WI38 (cell line): ENCODE measurements around the gene NXPE3.
"Not testable (repeated sequence)": the region's sequence is repeated elsewhere in the genome, so short reads cannot be mapped to it uniquely, and the experiment has no call there.

Experiments
- H3K4me3 ChIP-seq: 2 replicates; pipeline ENCODE4 v1.5.1; 2011; ENCODE audit warnings: low read depth, mild to moderate bottlenecking, control low read depth, low read length
- TF ChIP-seq, protein P1 (sequence below): IDR thresholded peaks from 2 replicates; pipeline ENCODE4 v1.5.1; 2012; ENCODE audit warnings: low read depth, mild to moderate bottlenecking, control low read depth, low read length

NXPE3 gene

DNA sequence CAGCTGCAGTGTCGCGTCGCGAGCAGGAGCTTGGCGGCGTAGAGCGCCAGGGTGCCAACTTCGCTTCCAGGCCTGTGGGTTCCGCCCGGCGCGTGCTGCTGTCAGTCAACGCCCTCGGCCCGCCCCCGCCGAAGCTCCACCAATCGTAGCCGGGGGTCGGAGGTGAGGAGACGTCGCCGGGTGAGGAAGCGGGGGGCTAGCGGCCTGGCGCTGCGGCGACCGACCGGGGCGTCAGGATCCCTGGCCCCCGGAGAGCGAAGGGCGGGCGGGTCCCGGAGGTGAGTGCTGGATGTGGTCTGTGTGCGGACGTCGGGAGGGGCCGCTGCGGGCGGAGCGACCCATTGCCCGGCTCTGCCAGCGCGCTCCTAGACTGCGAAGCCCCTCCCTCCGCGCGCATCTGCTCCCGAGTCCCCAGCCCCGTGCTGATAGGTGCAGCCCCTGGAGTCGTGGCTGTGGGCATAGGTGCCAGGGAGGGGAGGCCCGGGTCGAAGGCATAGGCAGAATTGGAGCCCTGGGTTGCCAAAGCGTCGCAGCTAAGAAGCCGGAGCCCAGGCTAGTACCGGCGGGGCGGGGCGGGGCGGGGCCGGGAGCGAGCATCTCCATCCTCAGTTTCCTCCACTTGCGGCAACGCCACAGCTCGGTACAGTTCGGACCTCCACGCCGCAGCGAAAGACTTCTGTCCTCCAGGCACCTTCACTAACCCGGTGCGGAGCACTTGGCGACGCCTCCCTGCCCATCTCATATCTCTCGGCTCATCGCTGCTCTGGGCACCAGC is at the start of gene NXPE3:
NXPE3 (plus strand) TSS at position 165 of the 775 bp plus-strand sequence. CDS start 6,386 bp downstream, outside the sequence.
- TF ChIP-seq, protein P1, sequence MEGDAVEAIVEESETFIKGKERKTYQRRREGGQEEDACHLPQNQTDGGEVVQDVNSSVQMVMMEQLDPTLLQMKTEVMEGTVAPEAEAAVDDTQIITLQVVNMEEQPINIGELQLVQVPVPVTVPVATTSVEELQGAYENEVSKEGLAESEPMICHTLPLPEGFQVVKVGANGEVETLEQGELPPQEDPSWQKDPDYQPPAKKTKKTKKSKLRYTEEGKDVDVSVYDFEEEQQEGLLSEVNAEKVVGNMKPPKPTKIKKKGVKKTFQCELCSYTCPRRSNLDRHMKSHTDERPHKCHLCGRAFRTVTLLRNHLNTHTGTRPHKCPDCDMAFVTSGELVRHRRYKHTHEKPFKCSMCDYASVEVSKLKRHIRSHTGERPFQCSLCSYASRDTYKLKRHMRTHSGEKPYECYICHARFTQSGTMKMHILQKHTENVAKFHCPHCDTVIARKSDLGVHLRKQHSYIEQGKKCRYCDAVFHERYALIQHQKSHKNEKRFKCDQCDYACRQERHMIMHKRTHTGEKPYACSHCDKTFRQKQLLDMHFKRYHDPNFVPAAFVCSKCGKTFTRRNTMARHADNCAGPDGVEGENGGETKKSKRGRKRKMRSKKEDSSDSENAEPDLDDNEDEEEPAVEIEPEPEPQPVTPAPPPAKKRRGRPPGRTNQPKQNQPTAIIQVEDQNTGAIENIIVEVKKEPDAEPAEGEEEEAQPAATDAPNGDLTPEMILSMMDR = no peak
- peak within 1 kb of the TSS; percentile 74 for H3K4me3 ChIP-seq

DNA sequence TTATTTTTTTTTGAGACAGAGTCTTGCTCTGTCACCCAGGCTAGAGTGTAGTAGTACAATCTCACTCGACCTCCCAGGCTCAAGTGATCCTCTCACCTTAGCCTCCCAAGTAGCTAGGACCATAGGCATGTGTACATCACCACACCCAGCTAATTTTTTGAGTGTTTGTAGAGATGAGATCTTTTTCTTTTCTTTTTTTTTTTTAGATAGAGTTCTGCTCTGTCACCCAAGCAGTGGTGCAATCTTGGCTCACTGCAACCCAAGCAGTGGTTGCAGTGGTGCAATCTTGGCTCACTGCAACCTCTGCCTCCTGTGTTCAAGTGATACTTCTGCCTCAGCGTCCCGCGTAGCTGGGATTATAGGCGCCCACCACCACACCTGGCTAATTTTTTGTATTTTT is 49.4 kb upstream of the NXPE3 start:
- H3K4me3 ChIP-seq = no peak overlapping the region
- TF ChIP-seq, protein P1 = no peak

DNA sequence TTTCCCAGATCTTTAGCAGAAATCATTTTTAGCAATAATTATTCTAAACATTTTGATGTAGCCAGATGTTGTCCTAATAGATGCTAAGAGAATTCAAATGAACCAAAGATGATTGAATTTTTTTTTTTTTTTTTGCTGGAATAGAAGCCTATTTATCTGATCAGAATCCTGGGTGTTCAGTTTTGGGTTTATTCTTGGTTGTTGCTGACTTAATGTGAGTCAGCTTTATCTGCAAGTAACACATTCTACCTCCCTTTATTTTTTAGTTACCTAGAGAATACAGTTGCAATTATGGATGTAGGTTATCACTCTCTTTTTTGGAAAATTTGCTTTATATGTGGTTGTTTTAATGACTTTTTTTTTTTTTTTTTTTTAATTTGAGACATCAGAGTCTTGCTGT is 48.2 kb upstream of the NXPE3 start:
- TF ChIP-seq, protein P1 = no peak
- no peak overlapping the region for H3K4me3 ChIP-seq

DNA sequence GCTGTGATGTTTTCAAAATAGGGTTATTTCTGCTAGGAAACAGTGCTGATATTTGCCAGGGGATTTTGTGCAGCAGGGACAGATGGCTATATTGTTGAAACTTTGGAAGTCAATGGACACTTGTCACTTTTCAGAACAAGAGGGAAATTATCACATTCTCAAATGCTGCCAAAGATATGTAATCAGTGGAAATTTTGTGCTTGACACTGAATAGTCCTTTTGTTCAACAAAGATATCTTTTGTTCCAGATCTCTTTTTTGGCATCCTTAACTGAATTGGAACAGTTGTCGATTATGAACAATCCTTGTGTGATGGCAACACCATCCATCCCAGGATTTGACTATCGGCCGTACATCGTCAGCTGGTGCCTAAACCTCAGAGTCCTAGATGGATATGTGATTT is 46.8 kb upstream of the NXPE3 start:
- TF ChIP-seq, protein P1 = no peak
- no peak overlapping the region for H3K4me3 ChIP-seq

- TF ChIP-seq, protein P1 = no peak
- H3K4me3 ChIP-seq = no peak overlapping the region
Measured at GRCh38 chr3:101735833-101736232, 43.2 kb upstream of the NXPE3 start.

DNA sequence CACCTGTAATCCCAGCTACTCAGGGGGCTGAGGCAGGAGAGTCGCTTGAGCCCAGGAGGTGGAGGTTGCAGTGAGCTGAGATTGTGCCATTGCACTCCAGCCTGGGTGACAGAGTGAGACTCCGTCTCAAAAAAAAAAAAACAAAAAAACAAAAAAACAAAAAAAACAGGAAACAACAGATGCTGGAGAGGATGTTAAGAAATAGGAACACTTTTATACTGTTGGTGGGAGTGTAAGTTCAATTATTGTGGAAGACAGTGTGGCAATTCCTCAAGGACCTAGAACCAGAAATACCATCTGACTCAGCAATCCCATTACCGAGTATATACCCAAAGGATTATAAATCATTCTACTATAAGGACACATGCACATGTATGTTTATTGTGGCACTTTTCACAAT is 37.1 kb upstream of the NXPE3 start:
- H3K4me3 ChIP-seq = not testable (repeated sequence)

GRCh38 chr3:101744811-101745210 is 34.2 kb upstream of the NXPE3 start:
- TF ChIP-seq, protein P1 = no peak
- H3K4me3 ChIP-seq = no peak overlapping the region

GRCh38 chr3:101745934-101746333 is 33.1 kb upstream of the NXPE3 start:
- not testable (repeated sequence) for H3K4me3 ChIP-seq

GRCh38 chr3:101753386-101754113 is 25.5 kb upstream of the NXPE3 start:
- not testable (repeated sequence) for H3K4me3 ChIP-seq
